Superior temporal gyrus (tissue), 1 donor: ENCODE data around the gene EPB41L2.
A peak's percentile ranks its signal among the peaks of the same experiment; 100 is the strongest.
"Not testable (repeated sequence)": the region's sequence is repeated elsewhere in the genome, so short reads cannot be mapped to it uniquely, and the experiment has no call there.

ENCODE experiments used
- DNase-seq: peaks from one replicate; pipeline ENCODE4 v3.0.0-alpha.2; 2016; ENCODE audit errors: extremely low spot score

Gene EPB41L2

GRCh38 chr6:131036143-131036542 is 26.9 kb downstream of the EPB41L2 start:
- no peak for DNase-seq

- no peak for DNase-seq
Observed at GRCh38 chr6:131035582-131035981, 27.5 kb downstream of the EPB41L2 start.

GRCh38 chr6:131033631-131034030 is 29.4 kb downstream of the EPB41L2 start:
- DNase-seq: no peak

GRCh38 chr6:131029626-131030297 is 33.3 kb downstream of the EPB41L2 start:
- no peak for DNase-seq

- DNase-seq: no peak
Observed at GRCh38 chr6:131027326-131027725, 35.7 kb downstream of the EPB41L2 start.

GRCh38 chr6:131026243-131026642 is 36.8 kb downstream of the EPB41L2 start:
- DNase-seq: no peak

- no peak for DNase-seq
Observed at GRCh38 chr6:131024565-131024964, 38.5 kb downstream of the EPB41L2 start.

GRCh38 chr6:131023834-131024504 is 39.1 kb downstream of the EPB41L2 start:
- no peak for DNase-seq

GRCh38 chr6:131022691-131023090 is 40.4 kb downstream of the EPB41L2 start:
- DNase-seq: no peak

GRCh38 chr6:131017962-131018361 is 45.1 kb downstream of the EPB41L2 start:
- DNase-seq: no peak

GRCh38 chr6:131015630-131016263 is 47.3 kb downstream of the EPB41L2 start:
- peak; percentile 66 for DNase-seq

GRCh38 chr6:131015025-131015591 is 47.9 kb downstream of the EPB41L2 start:
- DNase-seq: no peak

GRCh38 chr6:131014080-131014776 is 48.8 kb downstream of the EPB41L2 start:
- peak; percentile 63 for DNase-seq

GRCh38 chr6:131013495-131013894 is 49.5 kb downstream of the EPB41L2 start:
- DNase-seq: peak; percentile 74

GRCh38 chr6:131009790-131010189 is 53.3 kb downstream of the EPB41L2 start:
- DNase-seq: no peak

GRCh38 chr6:131008965-131009364 is 54.1 kb downstream of the EPB41L2 start:
- DNase-seq: not testable (repeated sequence)

- not testable (repeated sequence) for DNase-seq
Observed at GRCh38 chr6:131007964-131008363, 55.1 kb downstream of the EPB41L2 start.

- no peak for DNase-seq
Observed at GRCh38 chr6:131007286-131007685, 55.8 kb downstream of the EPB41L2 start.

- DNase-seq: no peak
Observed at GRCh38 chr6:131005439-131006016, 57.5 kb downstream of the EPB41L2 start.

GRCh38 chr6:131004936-131005335 is 58.1 kb downstream of the EPB41L2 start:
- peak; percentile 31 for DNase-seq

- peak; percentile 10 for DNase-seq
Observed at GRCh38 chr6:131004387-131004755, 58.7 kb downstream of the EPB41L2 start.
